ENCODE results near the gene FAP.

FAP gene

GRCh38 chr2:162215162-162215561, 28.1 kb downstream of the FAP start:
- no peak for TF ChIP-seq CTCF (conservative IDR thresholded peaks at IDR 0.05; ENCODE audit: low read depth, low read length)
- no peak overlapping the region for H3K4me3 ChIP-seq (ENCODE audit: low read depth, low read length)
- DNase-seq (ENCODE audit: low read depth), result no peak

DNA sequence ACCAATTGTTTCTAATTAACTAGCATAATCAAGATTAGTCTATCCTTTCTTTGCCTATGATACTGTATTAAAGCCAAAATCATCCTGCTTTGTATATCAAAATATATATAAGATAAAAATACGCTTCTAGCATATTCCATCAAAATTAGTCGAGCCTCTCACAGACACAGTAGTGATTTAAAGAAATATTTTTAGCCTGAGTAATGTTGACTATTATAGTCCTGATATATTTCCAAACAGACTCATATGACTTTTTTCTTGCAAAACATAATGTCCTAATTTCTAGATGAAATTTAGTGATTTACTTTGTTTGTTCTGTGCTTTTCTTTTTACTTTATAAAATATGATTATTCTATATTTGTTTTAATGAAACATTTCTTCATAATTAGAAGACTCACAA, 30.9 kb downstream of the FAP start:
- no peak for TF ChIP-seq CTCF (conservative IDR thresholded peaks at IDR 0.05; ENCODE audit: low read depth, low read length)
- peak; percentile 45 for DNase-seq (ENCODE audit: low read depth)
- H3K4me3 ChIP-seq (ENCODE audit: low read depth, low read length), result no peak overlapping the region

DNA sequence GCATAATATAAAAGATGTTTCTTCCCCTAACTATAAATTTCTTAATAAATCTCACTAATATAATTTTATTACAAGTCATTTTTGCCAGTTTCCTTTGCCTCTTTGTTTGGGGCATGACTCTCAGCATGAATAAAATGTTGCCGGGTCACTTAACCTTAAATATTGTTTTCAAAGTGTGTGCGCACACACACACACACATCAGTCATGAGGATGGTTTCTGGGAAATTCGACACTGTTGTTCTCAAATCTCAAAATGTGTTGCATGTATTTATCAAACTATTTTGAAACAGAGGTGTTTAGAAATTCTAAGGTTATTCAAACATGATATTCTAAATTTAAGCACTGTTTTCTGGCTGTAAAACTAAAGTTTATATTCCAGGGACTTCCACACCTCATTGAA, 31.5 kb downstream of the FAP start:
- H3K4me3 ChIP-seq (ENCODE audit: low read depth, low read length), result no peak overlapping the region
- TF ChIP-seq CTCF (conservative IDR thresholded peaks at IDR 0.05; ENCODE audit: low read depth, low read length), result no peak
- peak; percentile 62 for DNase-seq (ENCODE audit: low read depth)

- TF ChIP-seq CTCF (conservative IDR thresholded peaks at IDR 0.05; ENCODE audit: low read depth, low read length), result no peak
- peak; percentile 25 for DNase-seq (ENCODE audit: low read depth)
- H3K4me3 ChIP-seq (ENCODE audit: low read depth, low read length), result no peak overlapping the region
Observed at GRCh38 chr2:162210385-162210784, 32.9 kb downstream of the FAP start.

GRCh38 chr2:162202203-162202602, 41.0 kb downstream of the FAP start:
- H3K4me3 ChIP-seq (ENCODE audit: low read depth, low read length), result no peak overlapping the region
- no peak for DNase-seq (ENCODE audit: low read depth)
- no peak for TF ChIP-seq CTCF (conservative IDR thresholded peaks at IDR 0.05; ENCODE audit: low read depth, low read length)

DNA sequence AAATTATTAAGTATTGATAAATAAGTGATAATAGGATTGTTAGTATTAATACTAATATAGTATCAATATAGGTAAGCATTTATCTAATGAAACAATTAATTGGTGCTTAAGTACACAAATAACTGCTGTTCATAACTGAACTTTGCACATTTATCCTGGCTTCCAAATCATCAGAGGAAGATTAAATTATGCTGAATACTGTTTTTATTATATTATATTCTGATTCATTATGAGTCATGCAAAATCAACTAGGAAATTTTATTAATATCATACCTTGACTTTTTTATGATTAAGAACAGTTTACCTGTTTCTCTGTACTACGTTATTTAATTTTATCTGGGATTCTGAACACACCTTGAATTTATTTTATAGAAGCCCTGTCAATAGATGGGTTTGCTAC, 42.6 kb downstream of the FAP start:
- TF ChIP-seq CTCF (conservative IDR thresholded peaks at IDR 0.05; ENCODE audit: low read depth, low read length), result no peak
- DNase-seq (ENCODE audit: low read depth), result no peak
- no peak overlapping the region for H3K4me3 ChIP-seq (ENCODE audit: low read depth, low read length)

DNA sequence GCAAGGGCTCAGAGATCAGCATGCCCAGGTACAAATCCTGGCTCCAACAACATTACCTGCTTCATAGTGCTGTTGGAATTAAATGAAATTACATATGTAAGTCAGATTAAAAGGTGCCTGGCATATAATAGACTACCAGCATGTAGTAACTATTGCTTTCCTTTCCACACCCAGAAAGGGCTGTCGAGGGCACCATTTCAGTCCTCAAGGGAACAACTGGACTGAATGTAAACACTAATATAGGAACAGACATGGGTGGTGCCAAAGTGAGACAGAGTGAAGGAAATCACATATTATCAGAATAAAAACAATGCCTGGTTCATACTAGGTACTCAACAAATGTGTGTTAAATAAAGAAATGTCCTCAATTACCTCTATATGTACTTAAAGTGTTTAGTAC, 43.3 kb downstream of the FAP start:
- no peak overlapping the region for H3K4me3 ChIP-seq (ENCODE audit: low read depth, low read length)
- no peak for TF ChIP-seq CTCF (conservative IDR thresholded peaks at IDR 0.05; ENCODE audit: low read depth, low read length)
- no peak for DNase-seq (ENCODE audit: low read depth)

All from choroid plexus epithelial cell (primary cell).